ENCODE measurements around the gene SPG11.

GRCh38 chr15:44536302-44536961 is 127.0 kb downstream of the SPG11 start:
- TF ChIP-seq CTCF (IDR thresholded peaks at IDR 0.05; ENCODE audit: low read length): peak; percentile 42
- TF ChIP-seq EZH2phosphoT487 (IDR thresholded peaks at IDR 0.05; ENCODE audit: low read length): no peak
- no peak for TF ChIP-seq EZH2 (optimal IDR thresholded peaks at IDR 0.05; ENCODE audit: low read depth, low read length)

Measured in MM.1S (cell line).